Endothelial cell of umbilical vein (primary cell): ENCODE measurements around the gene AP5Z1.

Experiments used
- EZH2 ChIP-seq: IDR thresholded peaks from 2 replicates; pipeline ENCODE4 v1.6.1; 2012; ENCODE audit warnings: borderline replicate concordance, low read depth, mild to moderate bottlenecking, moderate library complexity, low read length, inconsistent platforms; ENCODE audit not compliant: severe bottlenecking
- GATA2 ChIP-seq: IDR thresholded peaks from 2 replicates; pipeline ENCODE4 v1.7.0; 2011; ENCODE audit warnings: low read depth, mild to moderate bottlenecking, moderate library complexity, mixed read lengths, low read length; ENCODE audit not compliant: insufficient read length, insufficient read depth
- JUN ChIP-seq: IDR thresholded peaks from 2 replicates; pipeline ENCODE4 v1.6.1; 2011; ENCODE audit warnings: borderline replicate concordance, low read depth; ENCODE audit not compliant: insufficient read length, insufficient read depth
- POLR2A ChIP-seq: IDR thresholded peaks from 2 replicates; pipeline ENCODE4 v1.6.1; 2012; ENCODE audit warnings: low read depth, mild to moderate bottlenecking, control low read depth, low read length
- POLR2AphosphoS5 ChIP-seq: IDR thresholded peaks from 2 replicates; pipeline ENCODE4 v1.6.1; 2012; ENCODE audit warnings: low read depth, mild to moderate bottlenecking, control low read depth, low read length, moderate library complexity; ENCODE audit not compliant: insufficient read depth
- TF ChIP-seq, protein P1 (sequence below), 2 donors: IDR thresholded peaks; 1 replicate in 1 of 2; 2 replicates in 1 of 2; pipeline ENCODE4 v1.5.1; 2011; ENCODE audit warnings: low read length in 2 of 2, mild to moderate bottlenecking in 2 of 2, moderate library complexity in 2 of 2, control low read depth in 1 of 2, inconsistent platforms in 1 of 2, low read depth in 1 of 2; ENCODE audit not compliant: insufficient read depth in 1 of 2; ENCODE audit errors: extremely low read depth in 1 of 2

DNA sequence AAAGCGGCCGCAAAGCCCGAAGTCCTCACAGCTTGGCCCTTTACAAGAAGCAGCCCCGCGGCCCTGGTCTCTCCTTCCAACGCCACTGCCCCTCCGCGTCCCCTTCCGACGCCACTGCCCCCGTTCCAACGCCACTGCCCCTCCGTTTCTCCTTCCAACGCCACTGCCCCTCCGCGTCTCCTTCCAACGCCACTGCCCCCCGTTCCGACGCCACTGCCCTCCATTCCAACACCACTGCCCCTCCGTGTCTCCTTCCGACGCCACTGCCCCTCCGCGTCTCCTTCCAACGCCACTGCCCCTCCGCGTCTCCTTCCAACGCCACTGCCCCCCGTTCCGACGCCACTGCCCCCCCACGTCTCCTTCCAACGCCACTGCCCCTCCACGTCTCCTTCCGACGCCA, 33.1 kb downstream of the AP5Z1 start:
- TF ChIP-seq POLR2AphosphoS5 (no peak), JUN (no peak), POLR2A (no peak), GATA2 (no peak), EZH2 (no peak)
- TF ChIP-seq, protein P1, sequence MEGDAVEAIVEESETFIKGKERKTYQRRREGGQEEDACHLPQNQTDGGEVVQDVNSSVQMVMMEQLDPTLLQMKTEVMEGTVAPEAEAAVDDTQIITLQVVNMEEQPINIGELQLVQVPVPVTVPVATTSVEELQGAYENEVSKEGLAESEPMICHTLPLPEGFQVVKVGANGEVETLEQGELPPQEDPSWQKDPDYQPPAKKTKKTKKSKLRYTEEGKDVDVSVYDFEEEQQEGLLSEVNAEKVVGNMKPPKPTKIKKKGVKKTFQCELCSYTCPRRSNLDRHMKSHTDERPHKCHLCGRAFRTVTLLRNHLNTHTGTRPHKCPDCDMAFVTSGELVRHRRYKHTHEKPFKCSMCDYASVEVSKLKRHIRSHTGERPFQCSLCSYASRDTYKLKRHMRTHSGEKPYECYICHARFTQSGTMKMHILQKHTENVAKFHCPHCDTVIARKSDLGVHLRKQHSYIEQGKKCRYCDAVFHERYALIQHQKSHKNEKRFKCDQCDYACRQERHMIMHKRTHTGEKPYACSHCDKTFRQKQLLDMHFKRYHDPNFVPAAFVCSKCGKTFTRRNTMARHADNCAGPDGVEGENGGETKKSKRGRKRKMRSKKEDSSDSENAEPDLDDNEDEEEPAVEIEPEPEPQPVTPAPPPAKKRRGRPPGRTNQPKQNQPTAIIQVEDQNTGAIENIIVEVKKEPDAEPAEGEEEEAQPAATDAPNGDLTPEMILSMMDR (IDR thresholded peaks at IDR 0.05; ENCODE audit: extremely low read depth in 1 of 2, insufficient read depth in 1 of 2, low read depth in 1 of 2, low read length in 2 of 2) = no peak
